NCI-H146 treated with DMSO at 0.1 percent for 48 hours (cell line): ENCODE measurements around the gene NUDT11.
"Not testable (repeated sequence)": the region's sequence is repeated elsewhere in the genome, so short reads cannot be mapped to it uniquely, and the experiment has no call there.

ENCODE experiments used
- DNase-seq: peaks from one replicate; lab custom pipeline; 2025; ENCODE audit not compliant: unreplicated experiment; lab: John Stamatoyannopoulos, UW

Gene NUDT11

DNA sequence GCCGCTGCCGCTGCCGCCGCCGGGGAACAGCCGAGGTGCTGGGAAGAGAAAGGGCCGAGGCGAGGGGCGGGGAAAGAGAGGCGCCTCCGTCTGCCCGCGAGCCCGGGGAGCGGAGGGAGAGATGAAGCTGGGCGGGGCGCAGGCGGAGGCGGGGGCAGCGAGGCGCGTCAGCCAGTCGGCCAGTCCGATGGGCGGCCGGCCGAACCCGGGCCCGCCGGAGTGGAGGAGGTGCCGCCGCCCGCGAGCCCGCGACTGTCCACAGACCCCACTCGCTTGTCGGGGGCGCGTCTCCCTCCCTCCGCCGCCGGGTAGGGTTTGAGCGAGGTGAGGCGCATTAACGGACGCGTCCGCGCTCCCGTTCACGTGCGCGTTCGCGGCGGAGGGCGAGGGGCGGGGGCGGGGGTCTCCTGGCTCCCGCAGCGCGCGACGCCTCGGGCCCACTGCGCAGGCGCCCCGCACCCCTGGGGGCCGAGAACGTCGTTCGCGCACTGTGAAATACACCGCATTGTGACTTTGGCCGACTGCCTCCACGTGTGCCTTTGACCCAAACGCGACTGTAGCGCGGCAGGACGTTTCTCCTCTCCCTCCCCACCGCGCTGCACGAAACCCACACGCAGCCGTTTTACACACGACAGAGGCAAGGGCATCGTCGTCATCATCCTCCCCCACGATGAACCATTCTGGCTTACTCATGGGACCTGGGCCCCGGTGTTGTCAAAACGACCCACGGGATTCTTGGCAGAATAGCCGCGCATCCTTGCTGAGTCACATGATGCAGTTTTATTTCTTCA is at the start of gene NUDT11:
Gene NUDT11 (minus strand): TSS at position 92 of the 791 bp plus-strand sequence. CDS start 148 bp downstream, outside the sequence.
- peak; percentile 6 for DNase-seq

DNA sequence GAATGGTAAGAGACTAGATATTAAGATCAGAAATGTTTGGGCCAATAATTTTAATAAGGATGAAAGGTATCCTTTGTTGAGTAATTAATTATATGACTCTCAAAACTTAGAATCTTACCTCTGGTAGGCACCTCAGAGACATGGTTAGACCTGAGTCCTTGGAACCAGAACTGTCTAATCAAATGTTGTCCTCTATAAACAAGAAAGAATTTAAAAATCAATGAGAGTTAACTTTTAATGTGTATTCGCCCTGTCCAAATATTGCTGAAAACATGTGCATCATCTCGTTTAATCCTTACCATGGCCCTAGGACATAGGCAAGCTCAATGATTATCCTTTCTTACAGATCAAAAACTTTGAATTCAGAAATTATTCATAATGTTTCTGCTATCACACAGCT is 24.0 kb upstream of the NUDT11 start:
- no peak for DNase-seq

DNA sequence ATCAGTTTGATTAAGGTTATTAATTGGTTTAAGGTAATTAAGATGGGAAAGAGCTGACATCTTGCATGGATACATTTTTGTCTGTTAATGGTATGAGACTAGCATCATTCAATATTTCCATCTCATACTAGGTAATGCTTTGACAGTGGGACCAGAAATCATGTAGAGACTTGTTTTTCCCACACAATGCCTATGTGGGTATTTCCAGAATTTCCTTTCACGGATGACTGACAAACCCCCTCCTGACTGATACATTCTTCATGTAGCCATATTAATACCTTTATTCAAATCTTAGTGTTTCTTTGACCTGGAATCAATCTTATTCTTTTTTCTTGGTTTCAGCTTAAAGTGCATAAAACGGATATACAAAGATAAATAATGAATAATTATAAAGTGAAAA is 22.7 kb upstream of the NUDT11 start:
- DNase-seq, result not testable (repeated sequence)

DNA sequence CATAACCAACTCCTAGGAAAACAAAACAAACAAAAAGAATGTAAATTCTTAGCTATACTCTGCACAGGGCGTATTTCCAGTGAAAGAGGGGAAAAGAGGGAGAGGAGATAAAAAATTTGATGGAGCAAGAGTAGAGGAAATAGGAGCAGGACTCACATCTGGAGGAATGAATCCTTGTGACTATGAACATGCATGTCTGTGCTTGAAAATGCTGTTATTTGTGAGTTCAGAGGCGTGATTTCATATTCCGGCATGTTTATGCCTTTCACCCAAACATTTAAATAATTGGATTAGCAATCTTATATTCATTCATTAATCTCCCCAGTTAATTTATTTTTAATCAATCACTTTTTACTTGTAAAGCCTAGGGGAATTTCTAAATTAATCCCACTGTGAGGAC is 11.2 kb upstream of the NUDT11 start:
- no peak for DNase-seq

DNA sequence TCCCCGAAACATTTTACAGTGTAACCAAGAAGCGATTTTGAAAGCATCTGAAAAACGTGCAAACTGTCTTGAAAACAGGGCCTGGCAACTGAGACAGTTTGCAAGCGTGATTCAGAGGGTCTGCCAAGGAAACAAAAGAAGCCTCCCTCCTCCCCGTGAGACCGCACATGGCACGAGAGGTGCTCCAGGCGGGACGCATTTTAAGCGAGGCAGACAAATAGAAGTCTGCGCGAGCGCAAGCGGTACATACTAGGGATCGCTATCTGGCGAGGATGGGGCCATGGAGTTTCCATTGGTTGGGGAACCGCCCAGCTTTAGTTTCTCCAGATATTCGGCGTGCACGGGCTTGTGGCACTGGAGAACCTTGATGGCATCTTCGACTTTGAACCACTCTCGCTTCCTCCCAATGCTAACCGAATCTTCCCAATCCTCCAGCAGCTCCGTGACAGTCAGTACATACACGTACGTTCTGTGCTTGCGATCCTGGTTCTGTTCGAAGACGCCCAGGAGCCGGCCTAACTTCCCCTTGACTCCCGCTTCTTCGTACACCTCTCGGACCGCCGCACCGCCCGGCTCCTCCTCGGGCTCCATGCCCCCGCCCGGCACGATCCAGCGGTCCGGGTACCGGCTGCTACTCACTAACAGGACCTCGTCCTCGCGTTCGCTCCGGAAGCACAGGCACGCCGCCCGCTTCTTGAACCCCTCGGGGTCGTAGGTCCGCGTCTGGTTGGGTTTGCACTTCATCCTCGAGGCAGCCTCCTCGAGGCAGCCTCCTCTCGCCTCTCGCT is 497 bp downstream of the NUDT11 start:
- DNase-seq, result not testable (repeated sequence)

DNA sequence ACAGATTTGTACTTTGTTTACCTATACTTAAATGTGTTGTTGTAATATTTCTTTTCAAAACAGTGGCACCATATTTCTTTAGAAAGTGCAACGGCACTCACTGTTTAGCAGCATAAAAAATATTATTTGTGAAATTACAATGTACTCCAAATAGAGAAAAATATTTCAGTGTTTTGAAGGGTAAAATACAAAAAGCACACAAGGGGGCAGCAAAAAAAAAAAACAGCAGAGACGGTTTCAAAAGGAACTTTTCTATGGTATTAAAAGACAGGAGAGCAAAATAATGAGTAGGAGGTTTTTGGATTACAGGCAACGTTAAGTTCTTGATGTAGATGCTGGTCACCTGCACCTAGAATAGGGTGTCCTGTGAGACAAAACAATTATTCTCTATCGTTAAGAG is 2.0 kb downstream of the NUDT11 start:
- no peak for DNase-seq

DNA sequence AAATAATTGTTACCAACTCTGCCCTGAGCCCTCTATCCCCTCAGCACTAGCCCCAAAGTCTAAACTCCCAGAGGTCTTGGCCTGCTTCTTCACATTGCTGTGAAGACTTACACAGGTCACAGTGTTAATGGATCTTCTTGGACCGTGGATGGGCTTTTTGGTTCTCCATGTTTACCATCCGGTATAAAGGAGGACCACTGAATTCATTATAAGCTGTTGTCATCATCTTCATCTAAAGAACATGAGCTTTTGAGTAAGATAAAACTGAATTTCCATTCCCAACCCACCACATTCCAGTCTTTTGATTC is 8.5 kb downstream of the NUDT11 start:
- no peak for DNase-seq

DNA sequence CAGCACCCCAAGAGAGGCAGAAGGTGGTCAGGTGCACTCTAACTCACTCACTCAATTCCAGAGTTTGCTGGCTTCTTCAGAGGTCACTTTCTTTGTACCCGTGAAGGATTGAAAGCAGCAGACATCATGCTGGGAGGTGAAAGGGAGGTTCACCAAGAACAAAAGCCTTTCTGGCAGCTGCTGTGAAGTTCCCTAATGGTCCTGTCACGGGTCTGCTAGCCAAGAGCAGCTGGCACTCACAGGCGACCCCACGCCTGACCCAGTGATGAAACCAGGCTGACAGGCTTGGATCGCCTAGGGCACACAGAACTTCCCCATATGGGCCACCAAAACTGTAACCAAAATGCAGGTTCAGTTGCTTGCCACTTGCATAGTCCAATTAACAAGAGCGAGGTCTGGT is 11.8 kb downstream of the NUDT11 start:
- no peak for DNase-seq

DNA sequence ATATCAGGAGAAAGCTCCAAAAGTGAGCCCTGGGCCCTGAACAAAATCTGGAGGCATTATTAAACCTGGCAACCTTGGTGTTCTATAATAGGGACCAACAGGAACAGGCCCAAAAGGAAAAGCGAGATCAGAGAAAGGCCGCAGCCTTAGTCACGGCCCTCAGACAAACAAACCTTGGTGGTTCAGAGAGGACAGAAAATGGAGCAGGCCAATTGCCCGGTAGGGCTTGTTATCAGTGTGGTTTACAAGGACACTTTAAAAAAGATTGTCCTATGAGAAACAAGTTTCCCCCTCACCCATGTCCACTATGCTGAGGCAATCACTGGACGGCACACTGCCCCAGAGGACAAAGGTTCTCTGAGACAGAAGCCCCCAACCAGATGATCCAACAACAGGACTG is 14.0 kb downstream of the NUDT11 start:
- DNase-seq, result not testable (repeated sequence)

DNA sequence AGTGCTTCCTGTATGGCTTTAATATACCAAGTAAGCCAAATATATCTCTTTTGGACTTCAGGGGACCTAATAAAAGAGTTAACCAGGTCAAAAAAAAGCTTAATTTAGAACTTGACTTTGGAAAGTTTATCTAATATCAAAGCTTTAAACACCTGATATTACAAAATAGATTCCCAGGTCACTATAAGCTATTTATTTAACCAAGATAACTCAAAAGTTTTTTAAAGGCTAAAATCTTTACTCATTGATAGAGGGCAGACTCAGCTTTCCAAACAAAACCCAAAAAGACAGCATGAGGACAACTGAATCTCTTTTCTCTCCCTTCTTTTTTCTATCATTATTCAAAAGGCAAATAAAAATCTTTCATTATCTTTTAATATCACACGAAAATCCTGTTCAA is 19.5 kb downstream of the NUDT11 start:
- DNase-seq, result no peak

DNA sequence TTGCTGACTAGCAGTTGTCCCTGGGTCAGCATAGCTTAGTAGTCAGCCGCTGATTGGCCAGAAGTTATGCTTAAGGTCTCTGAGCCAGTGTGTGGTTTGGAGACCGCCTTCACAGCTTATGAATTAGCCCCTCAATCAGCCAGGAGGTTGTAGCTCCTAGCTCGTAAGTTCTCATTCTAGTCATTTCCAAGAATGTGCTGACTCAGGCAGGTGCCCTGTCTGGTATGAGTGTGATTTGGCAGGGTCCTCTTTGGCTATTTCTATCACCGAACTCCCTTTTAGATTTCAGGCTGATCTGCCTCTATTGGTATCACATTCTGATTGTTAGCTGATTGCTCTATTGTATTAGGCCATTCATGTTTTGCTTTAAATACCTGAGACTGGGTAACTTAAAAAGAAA is 33.1 kb downstream of the NUDT11 start:
- DNase-seq, result no peak

DNA sequence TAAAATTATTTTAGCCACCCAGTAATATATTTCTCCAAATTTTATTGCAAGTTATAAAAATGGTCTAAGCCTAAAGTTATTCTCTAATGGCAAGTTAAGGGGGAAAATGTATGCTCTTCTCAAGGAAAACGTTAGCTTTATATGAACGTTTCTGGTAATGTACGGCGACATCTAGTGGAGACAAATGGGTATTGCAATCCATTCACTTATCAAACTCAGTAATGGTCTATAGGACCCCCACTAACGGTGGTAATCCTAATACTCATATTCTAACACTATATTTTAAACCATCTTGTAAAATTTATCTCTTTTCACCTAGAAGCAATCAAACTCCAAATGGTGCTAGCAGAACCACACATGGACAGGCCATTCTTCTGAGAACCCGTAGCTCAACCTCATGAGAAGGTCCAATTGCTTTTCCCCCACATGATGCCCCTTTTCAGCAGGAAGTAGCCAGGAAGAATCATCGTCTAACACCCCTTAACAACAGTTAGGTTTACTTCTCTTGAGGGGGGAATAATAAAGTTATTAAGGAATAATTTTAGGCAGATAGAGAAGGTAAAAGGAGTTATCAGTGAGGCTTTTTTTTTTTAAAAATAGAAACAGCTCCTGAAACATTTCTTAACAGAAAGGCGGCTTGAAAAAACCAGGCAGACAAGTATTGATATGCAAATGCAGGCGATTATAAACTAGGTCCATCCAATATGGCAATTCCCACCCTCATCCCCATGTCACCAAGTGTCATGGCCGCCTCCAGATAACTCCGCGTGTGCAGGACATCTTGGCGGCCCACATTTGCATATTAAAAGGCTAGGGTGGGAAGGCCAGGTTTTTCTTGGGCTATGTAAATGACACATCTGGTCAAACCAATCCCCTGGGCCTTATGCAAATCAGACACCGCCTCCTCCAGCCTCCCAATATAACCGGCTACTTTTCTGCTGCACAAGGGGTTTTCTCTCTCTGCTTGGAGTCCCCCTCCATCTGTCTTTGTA is 35.0 kb downstream of the NUDT11 start:
- DNase-seq, result no peak

DNA sequence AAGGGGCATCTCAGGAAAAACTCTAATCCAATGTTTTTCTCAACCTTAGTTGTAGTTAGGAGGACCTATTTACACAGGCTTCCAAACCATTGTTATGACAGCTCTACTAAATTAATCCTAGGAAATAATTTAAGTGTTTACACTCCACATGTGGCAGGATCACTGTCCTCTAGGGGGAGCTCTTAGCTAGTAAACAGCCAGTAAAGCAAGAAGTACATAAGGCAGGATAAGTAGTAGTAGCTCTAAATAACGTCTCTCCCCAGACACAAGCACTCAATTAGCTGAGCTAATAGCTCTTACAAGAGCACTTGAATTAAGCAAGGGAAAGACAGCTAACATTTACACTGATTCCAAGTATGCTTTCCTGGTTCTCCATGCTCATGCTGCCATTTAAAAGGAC is 37.3 kb downstream of the NUDT11 start:
- DNase-seq, result no peak

DNA sequence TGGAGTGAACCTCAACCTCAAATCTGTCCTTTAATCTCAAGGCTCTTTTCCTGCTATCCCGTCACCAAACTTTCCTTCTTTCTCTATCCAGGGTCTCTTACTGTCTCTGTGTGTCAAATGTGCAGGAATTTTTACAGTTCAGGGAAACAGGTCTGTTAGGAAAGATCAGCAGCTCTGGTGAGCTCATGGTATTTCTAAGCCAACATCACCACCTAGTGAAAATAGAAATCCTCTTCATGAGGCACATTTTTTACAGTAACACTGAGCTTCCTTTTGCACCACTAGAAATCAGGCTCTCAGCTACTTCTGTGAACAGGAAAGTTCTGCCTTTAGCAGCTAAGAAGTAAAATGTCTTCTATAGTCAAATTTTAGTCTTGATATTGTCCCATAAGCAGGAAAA is 39.6 kb downstream of the NUDT11 start:
- no peak for DNase-seq

DNA sequence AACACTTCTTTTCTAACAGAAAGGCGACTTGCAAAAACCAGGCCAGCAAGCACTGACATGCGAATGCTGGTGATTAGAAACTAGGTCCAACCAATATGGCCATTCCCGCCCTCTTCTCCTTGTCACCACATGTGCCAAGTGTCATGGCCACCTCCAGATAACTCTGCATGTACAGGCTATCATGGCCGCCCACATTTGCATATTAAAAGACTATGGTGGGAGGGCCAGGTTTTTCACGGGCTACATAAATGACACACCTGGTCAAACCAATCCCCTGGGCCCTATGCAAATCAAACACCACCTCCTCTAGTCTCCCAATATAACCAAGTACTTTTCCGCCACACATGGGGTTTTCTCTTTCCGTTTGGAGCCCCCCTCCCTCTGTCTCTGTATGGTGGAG is 40.1 kb downstream of the NUDT11 start:
- DNase-seq, result no peak

DNA sequence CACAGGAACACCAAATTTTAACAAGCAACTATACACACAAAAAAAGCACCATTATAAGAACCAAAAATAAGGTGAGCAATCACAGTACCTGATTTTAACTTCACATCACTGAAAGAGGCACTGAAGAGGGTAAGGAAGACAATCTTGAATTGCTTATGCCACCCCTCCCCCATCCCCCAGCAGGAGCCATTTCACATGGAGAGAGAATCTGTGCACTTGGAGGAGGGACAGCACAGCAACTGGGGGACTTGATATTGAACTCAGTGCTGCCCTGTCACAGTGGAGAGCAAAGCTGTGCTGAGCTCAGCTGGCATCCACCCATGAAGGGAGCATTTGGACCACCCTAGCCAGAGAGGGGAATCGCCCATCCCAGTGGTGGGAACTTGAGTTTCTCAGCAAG is 56.0 kb downstream of the NUDT11 start:
- no peak for DNase-seq
